Skeletal muscle satellite cell (primary cell): Measurements from ENCODE around the gene DBI.

ENCODE experiments used
- H3K27me3 ChIP-seq: 2 replicates; pipeline ENCODE4 v1.7.0; 2013; ENCODE audit warnings: low read length; ENCODE audit not compliant: control insufficient read depth, insufficient read depth
- H3K36me3 ChIP-seq: 2 replicates; pipeline ENCODE4 v1.7.0; 2013; ENCODE audit warnings: mild to moderate bottlenecking, control low read depth, low read length; ENCODE audit not compliant: insufficient read depth
- H3K4me1 ChIP-seq: 2 replicates; pipeline ENCODE4 v1.7.0; 2013; ENCODE audit warnings: low read length; ENCODE audit not compliant: control insufficient read depth, insufficient read depth
- H3K4me2 ChIP-seq: 2 replicates; pipeline ENCODE4 v1.7.0; 2013; ENCODE audit warnings: mild to moderate bottlenecking, low read length
- H3K4me3 ChIP-seq: 2 replicates; pipeline ENCODE4 v1.7.0; 2013; ENCODE audit warnings: low read length
- H3K9ac ChIP-seq: 2 replicates; pipeline ENCODE4 v1.7.0; 2013; ENCODE audit warnings: mild to moderate bottlenecking, low read depth, low read length, moderate library complexity
- H3K9me3 ChIP-seq: replicated peaks from 2 replicates; pipeline ENCODE4 v1.7.0; 2013; ENCODE audit warnings: mild to moderate bottlenecking, control low read depth, low read length

The DBI gene

DNA sequence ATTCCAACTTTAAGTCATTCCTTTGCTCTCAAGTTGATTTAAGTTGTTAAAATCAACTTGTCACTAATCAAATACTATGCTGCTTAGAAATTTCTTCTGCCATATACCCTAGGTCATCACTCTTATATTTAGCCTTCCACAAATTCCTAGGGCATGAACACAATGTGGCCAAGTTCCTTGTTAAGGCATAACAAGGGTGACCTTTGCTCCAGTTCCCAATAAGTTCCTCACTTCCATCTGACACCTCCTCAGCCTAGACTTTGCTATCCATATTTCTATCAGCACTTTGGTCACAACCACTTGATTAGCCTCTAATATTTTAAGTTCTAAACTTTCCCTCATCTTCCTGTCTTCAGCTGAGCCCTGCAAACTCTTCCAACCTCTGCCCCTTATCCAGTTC, 55.0 kb downstream of the DBI start:
- Histone ChIP-seq H3K9ac (no peak overlapping the region), H3K36me3 (no peaks in the 10 kb centered on the region), H3K4me1 (no peaks in the 10 kb centered on the region), H3K4me3 (no peak overlapping the region), H3K27me3 (peaks cover 73% of the 10 kb centered on the region), H3K9me3 (no peaks in the 10 kb centered on the region), H3K4me2 (no peak overlapping the region)
